ENCODE measurements around the gene DGKE.
A peak's percentile ranks its signal among the peaks of the same experiment; 100 is the strongest.

Gene DGKE

DNA sequence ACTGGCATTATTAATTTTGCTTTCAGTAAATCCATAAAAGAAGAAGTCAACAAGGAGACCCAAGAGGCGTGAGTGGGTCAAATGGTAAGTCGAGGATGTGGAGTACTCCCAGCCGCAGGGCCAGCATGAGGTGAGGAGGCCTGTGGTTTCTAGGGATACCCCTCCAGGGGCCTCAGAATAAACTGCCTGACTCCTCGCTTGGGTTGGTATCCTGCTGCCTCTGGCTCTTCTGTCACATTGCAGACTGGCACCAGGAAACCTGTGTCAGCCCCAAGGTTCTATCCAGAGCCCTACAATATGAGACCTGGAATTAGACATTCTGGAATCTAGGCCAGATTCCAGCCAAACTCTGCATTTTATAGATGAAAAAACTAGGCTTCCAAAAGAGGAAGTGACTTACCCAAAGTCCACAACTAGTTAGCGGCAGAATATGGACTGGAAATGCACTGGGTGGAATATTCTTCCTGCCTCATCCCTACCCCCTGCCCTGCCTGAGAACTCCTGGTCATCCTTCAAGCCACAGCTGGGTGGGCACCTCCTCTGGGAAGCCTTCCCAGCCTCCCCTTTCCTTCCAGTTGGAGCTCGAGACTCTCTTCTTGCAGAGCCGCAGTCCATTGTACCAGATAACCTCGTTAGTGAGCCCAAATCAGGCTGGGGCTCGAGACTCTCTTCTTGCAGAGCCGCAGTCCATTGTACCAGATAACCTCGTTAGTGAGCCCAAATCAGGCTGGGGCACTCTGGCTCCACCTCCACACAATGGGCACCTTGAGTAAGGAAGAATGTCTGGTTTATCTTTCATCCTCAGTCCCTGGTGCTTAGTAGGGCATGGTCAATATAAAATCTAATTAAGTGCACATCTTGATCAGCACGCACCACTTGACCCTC lies 22.8 kb upstream of the DGKE start:
- H3K36me3 ChIP-seq (ENCODE audit: control insufficient read depth, insufficient read depth, low read length), result no peaks in the 10 kb centered on the region
- no peak overlapping the region for H2AFZ ChIP-seq
- H3K79me2 ChIP-seq, result no peaks in the 10 kb centered on the region
- no peaks in the 10 kb centered on the region for H3K4me1 ChIP-seq
- H3K27ac ChIP-seq, result no peak overlapping the region
- H3K4me2 ChIP-seq (ENCODE audit: low read length), result no peak overlapping the region
- H3K9ac ChIP-seq, result no peak overlapping the region
- no peaks in the 10 kb centered on the region for H3K9me3 ChIP-seq (ENCODE audit: control insufficient read depth, low read length)
- TF ChIP-seq CTCF (IDR thresholded peaks at IDR 0.05), result no peak
- no peaks in the 10 kb centered on the region for H3K27me3 ChIP-seq (ENCODE audit: control insufficient read depth, insufficient read depth, low read length)
- H3K4me3 ChIP-seq (ENCODE audit: low read depth, low read length), result no peak overlapping the region

DNA sequence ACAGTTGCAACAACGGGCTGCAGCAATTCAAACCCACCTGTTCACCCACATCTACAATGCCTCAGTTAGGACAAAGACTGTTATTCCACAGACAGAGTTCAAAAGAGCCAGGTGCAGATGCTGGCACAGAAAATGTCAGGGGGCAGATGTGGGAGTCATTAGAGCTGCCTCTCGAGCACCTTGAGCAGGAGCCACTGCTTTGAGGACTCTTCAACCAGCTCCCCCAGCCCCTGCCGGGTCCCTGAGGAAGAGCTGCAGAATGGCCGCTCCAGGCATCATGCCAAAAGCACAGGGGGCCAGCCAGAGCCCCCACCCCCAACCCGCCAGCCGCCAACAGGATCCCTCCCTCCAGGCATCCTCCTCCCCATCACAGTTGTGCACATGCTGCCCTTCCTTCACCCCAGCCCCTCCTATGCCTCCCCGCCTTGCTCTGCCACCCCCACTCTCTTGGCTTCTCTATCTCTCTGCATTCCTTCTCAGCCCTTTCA lies 21.0 kb upstream of the DGKE start:
- Histone ChIP-seq H3K27ac (no peak overlapping the region), H3K4me2 (ENCODE audit: low read length) (no peak overlapping the region), H3K36me3 (ENCODE audit: control insufficient read depth, insufficient read depth, low read length) (no peaks in the 10 kb centered on the region), H3K9me3 (ENCODE audit: control insufficient read depth, low read length) (no peaks in the 10 kb centered on the region), H3K4me1 (no peaks in the 10 kb centered on the region), H3K9ac (no peak overlapping the region), H3K4me3 (ENCODE audit: low read depth, low read length) (no peak overlapping the region), H3K27me3 (ENCODE audit: control insufficient read depth, insufficient read depth, low read length) (no peaks in the 10 kb centered on the region), H2AFZ (no peak overlapping the region), H3K79me2 (no peaks in the 10 kb centered on the region)
- TF ChIP-seq CTCF (IDR thresholded peaks at IDR 0.05), result no peak

DNA sequence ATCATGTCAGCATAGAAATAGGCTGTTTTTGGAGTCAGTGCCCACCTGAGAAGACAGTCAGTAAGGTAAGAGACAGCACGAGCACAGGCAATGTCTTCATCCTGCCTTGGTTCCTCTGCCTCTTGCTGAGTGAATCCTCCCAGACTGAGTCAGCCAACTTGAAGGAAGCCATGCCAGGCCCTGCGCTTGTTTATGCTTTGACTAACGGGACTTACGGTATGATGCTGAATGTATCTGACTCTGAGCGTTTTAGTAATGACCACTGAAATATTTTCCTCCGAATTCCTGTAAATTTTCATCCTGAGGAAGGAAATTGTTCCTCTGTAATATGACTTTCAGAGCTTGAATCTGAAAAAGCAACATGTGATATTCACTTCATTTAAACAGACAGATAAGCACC lies 18.2 kb upstream of the DGKE start:
- H3K36me3 ChIP-seq (ENCODE audit: control insufficient read depth, insufficient read depth, low read length), result no peaks in the 10 kb centered on the region
- H3K9ac ChIP-seq, result no peak overlapping the region
- H3K9me3 ChIP-seq (ENCODE audit: control insufficient read depth, low read length), result no peaks in the 10 kb centered on the region
- no peak overlapping the region for H3K27ac ChIP-seq
- TF ChIP-seq CTCF (IDR thresholded peaks at IDR 0.05), result no peak
- no peaks in the 10 kb centered on the region for H3K79me2 ChIP-seq
- H3K4me3 ChIP-seq (ENCODE audit: low read depth, low read length), result no peak overlapping the region
- no peaks in the 10 kb centered on the region for H3K27me3 ChIP-seq (ENCODE audit: control insufficient read depth, insufficient read depth, low read length)
- no peak overlapping the region for H3K4me2 ChIP-seq (ENCODE audit: low read length)
- H2AFZ ChIP-seq, result no peak overlapping the region
- H3K4me1 ChIP-seq, result peaks cover 5% of the 10 kb centered on the region

- no peak for TF ChIP-seq CTCF (IDR thresholded peaks at IDR 0.05)
- Histone ChIP-seq H3K4me1 (peaks cover 5% of the 10 kb centered on the region), H3K79me2 (no peaks in the 10 kb centered on the region), H3K27ac (no peak overlapping the region), H3K36me3 (ENCODE audit: control insufficient read depth, insufficient read depth, low read length) (no peaks in the 10 kb centered on the region), H3K9ac (no peak overlapping the region), H3K9me3 (ENCODE audit: control insufficient read depth, low read length) (no peaks in the 10 kb centered on the region), H3K27me3 (ENCODE audit: control insufficient read depth, insufficient read depth, low read length) (no peaks in the 10 kb centered on the region), H3K4me2 (ENCODE audit: low read length) (no peak overlapping the region), H3K4me3 (ENCODE audit: low read depth, low read length) (no peak overlapping the region), H2AFZ (no peak overlapping the region)
Observed at GRCh38 chr17:56817066-56817465, 16.9 kb upstream of the DGKE start.

DNA sequence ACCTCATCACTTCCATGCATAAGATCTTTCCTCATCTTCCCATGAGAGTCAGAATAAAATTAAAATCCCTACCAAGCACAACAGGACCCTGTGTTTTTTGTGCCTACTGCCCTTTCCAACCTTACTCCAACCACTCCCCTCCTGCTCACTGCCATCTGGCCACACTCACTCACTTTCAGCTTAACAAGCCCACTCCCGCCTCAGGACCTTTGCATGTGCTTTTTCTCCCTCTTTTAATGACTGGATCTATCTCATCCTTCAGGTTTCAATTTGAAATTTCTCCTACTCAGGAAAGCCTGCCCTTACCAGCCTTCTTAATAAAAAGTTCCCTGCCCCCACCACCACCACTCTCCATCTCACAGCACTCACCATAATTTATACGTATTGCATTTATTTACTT lies 14.9 kb upstream of the DGKE start:
- H3K9ac ChIP-seq, result no peak overlapping the region
- no peak overlapping the region for H3K27ac ChIP-seq
- no peaks in the 10 kb centered on the region for H3K9me3 ChIP-seq (ENCODE audit: control insufficient read depth, low read length)
- H3K36me3 ChIP-seq (ENCODE audit: control insufficient read depth, insufficient read depth, low read length), result no peaks in the 10 kb centered on the region
- H2AFZ ChIP-seq, result peak overlapping the region; percentile 75
- H3K4me1 ChIP-seq, result peaks cover 5% of the 10 kb centered on the region
- no peaks in the 10 kb centered on the region for H3K27me3 ChIP-seq (ENCODE audit: control insufficient read depth, insufficient read depth, low read length)
- TF ChIP-seq CTCF (IDR thresholded peaks at IDR 0.05), result no peak
- no peak overlapping the region for H3K4me2 ChIP-seq (ENCODE audit: low read length)
- no peaks in the 10 kb centered on the region for H3K79me2 ChIP-seq
- no peak overlapping the region for H3K4me3 ChIP-seq (ENCODE audit: low read depth, low read length)

Measured in parathyroid adenoma (tissue), 2 donors.